GM12878 (cell line): ENCODE data around the gene ZNF799. TPM values are rescaled to one million over a fixed set of nuclear protein-coding genes. Genes with fewer than 3 reads are reported as not detected.

ENCODE experiments used
- BRCA1 ChIP-seq: IDR thresholded peaks from 2 replicates; pipeline ENCODE4 v1.6.1; 2011; ENCODE audit warnings: low read depth, low read length, improper control_type of control experiment
- CREM ChIP-seq: IDR thresholded peaks from 2 replicates; pipeline ENCODE4 v1.6.1; 2014; ENCODE audit warnings: antibody characterized with exemption, low read depth
- ETV6 ChIP-seq, 2 experiments: fragments of 450-650 bp in 1 of 2; IDR thresholded peaks in 1 of 2; conservative IDR thresholded peaks in 1 of 2; 2 replicates each; pipeline ENCODE4 v1.6.1; 2014; ENCODE audit warnings: antibody characterized with exemption in 1 of 2, borderline replicate concordance in 1 of 2, low read depth in 1 of 2, mild to moderate bottlenecking in 1 of 2, moderate library complexity in 1 of 2
- HCFC1 ChIP-seq: fragments of 150-350 bp; IDR thresholded peaks from 2 replicates; pipeline ENCODE4 v1.6.1; 2014; ENCODE audit warnings: low read length
- JUNB ChIP-seq: IDR thresholded peaks from 2 replicates; pipeline ENCODE4 v1.6.1; 2016; ENCODE audit warnings: antibody characterized with exemption, mild to moderate bottlenecking
- KAT2A ChIP-seq: conservative IDR thresholded peaks from 2 replicates; pipeline ENCODE4 v1.6.1; 2011; ENCODE audit warnings: low read depth, low read length; ENCODE audit not compliant: control insufficient read depth
- MYC ChIP-seq: IDR thresholded peaks from 2 replicates; pipeline ENCODE4 v1.6.1; 2011; ENCODE audit warnings: mild to moderate bottlenecking, low read length, moderate library complexity, inconsistent platforms; ENCODE audit not compliant: insufficient read depth, insufficient replicate concordance, insufficient read length, severe bottlenecking
- RB1 ChIP-seq: fragments of 450-650 bp; formaldehyde crosslinking; IDR thresholded peaks from 2 replicates; pipeline ENCODE4 v1.6.1; 2017; ENCODE audit warnings: mild to moderate bottlenecking, borderline replicate concordance
- SIN3A ChIP-seq: IDR thresholded peaks from 2 replicates; pipeline ENCODE4 v1.6.1; 2012; ENCODE audit warnings: low read depth, low read length, improper control_type of control experiment
- SREBF1 ChIP-seq: IDR thresholded peaks from 2 replicates; pipeline ENCODE4 v1.6.1; 2012; ENCODE audit warnings: mild to moderate bottlenecking, low read length
- TBL1XR1 ChIP-seq: IDR thresholded peaks from 2 replicates; pipeline ENCODE4 v1.6.1; 2012; ENCODE audit warnings: low read depth, low read length, improper control_type of control experiment
- ZBED1 ChIP-seq: IDR thresholded peaks from 2 replicates; pipeline ENCODE4 v1.6.1; 2016; ENCODE audit warnings: borderline replicate concordance
- polyA plus RNA-seq, 11 experiments: library from polyadenylated mRNA; depleted of rRNA in 4 of 11; unstranded in 6 of 11; stranded (reverse) in 5 of 11; fragments of >200 nt; fragmentation: Nextera tagmentation in 4 of 11; fragmentation: Illumina TruSeq in 1 of 11; extraction: Ambion mirVana in 4 of 11; extraction: Trizol in 1 of 11; gene quantifications; 1 replicate in 1 of 11; 2 replicates in 10 of 11; pipeline versions ENCODE4 v1.2.1 to v1.2.3, GENCODE V29; 2011 to 2016; ENCODE audit warnings: inconsistent platforms in 2 of 11, missing spikeins in 2 of 11, low read depth in 1 of 11
- total RNA-seq, 4 experiments: library from RNA; depleted of rRNA in 3 of 4; stranded (reverse); fragments of >200 nt in 3 of 4; fragmentation: Illumina TruSeq in 1 of 4; extraction: Trizol in 1 of 4; gene quantifications; 2 replicates each; pipeline versions ENCODE4 v1.2.1 to v1.2.3, GENCODE V29; 2013 to 2021
- TF ChIP-seq, protein P1 (sequence below): IDR thresholded peaks from 2 replicates; pipeline ENCODE4 v1.6.1; 2011; ENCODE audit warnings: mild to moderate bottlenecking, low read depth, low read length, moderate library complexity; ENCODE audit not compliant: insufficient replicate concordance
- TF ChIP-seq, protein P2 (sequence below): fragments of 450-650 bp; IDR thresholded peaks from 2 replicates; pipeline ENCODE4 v1.6.1; 2016; ENCODE audit warnings: mild to moderate bottlenecking
- TF ChIP-seq, protein P3 (sequence below): fragments of 450-650 bp; IDR thresholded peaks from 2 replicates; pipeline ENCODE4 v1.6.1; 2017; ENCODE audit warnings: mild to moderate bottlenecking, low read depth, inconsistent platforms; ENCODE audit not compliant: poor library complexity, severe bottlenecking
- TF ChIP-seq, protein P4 (sequence below): IDR thresholded peaks from 2 replicates; pipeline ENCODE4 v1.6.1; 2012; ENCODE audit warnings: improper control_type of control experiment, low read depth, low read length; ENCODE audit not compliant: insufficient replicate concordance
- TF ChIP-seq, protein P5 (sequence below): IDR thresholded peaks from 2 replicates; pipeline ENCODE4 v1.6.1; 2012; ENCODE audit warnings: low read depth, low read length, improper control_type of control experiment

The ZNF799 gene
- total and polyA plus RNA-seq, 10 of the 15 experiments (the other 5 are each of a cell fraction or from before 2014, with no cell fraction given) = 1.5 to 9.2 (median 3.1) TPM

DNA sequence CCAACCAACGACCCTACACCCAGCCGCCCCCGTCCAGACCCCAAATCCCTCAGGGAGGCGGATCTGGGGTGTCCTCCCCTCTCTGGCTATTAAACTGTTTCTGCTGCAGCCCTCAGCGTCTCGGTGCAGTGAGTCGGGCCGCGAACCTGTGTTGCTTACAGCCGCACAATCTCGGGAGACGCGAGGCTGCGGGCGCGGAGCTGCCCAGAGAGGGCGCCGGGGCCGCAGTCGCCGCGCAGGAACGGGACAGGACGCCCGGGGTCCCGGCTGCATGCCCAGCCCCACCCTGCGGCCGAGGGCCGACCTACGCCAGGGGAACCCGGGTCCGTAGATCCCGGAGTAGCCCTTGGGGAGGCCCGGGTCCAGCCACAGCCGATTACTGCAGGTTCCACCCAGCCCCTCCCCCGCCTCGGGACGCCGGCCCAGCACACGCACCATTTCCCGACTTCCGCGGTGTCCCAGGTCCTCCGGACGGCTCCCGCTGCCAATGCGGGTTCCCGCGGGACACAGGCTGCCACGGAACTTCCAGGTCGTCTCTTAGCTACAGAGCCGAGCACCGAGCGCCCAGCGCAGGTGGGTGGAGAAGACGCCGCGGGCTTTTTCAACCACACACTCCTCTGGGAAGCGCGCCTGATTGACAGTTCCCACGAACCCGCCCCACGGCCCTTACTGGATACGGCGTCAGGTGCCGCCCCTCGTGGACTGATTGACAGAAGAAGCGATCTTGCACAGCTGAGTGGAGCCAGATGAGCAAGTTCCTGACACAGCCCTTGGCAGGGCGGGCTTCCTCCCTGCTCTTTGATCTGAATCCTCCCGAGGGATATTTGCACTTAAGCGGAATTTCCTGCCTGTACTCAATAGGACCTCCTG is at the start of gene ZNF799 (continued):
- TF ChIP-seq, protein P1, sequence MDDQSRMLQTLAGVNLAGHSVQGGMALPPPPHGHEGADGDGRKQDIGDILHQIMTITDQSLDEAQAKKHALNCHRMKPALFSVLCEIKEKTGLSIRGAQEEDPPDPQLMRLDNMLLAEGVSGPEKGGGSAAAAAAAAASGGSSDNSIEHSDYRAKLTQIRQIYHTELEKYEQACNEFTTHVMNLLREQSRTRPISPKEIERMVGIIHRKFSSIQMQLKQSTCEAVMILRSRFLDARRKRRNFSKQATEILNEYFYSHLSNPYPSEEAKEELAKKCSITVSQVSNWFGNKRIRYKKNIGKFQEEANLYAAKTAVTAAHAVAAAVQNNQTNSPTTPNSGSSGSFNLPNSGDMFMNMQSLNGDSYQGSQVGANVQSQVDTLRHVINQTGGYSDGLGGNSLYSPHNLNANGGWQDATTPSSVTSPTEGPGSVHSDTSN = peak; percentile 95
- 0 out of 2 replicates have a peak, but pooled peaks have one; percentile 15 for TF ChIP-seq HCFC1
- TF ChIP-seq, protein P2, sequence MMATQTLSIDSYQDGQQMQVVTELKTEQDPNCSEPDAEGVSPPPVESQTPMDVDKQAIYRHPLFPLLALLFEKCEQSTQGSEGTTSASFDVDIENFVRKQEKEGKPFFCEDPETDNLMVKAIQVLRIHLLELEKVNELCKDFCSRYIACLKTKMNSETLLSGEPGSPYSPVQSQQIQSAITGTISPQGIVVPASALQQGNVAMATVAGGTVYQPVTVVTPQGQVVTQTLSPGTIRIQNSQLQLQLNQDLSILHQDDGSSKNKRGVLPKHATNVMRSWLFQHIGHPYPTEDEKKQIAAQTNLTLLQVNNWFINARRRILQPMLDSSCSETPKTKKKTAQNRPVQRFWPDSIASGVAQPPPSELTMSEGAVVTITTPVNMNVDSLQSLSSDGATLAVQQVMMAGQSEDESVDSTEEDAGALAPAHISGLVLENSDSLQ = peak; percentile 98
- no peak for TF ChIP-seq KAT2A
- 0 out of 2 replicates have a peak, but pooled peaks have one; percentile 42 for TF ChIP-seq CREM
- TF ChIP-seq JUNB = no peak
- no peak for TF ChIP-seq TBL1XR1
- 0 out of 2 replicates have a peak, but pooled peaks have one; percentile 72 for TF ChIP-seq RB1
- 0 out of 4 replicates have a peak, but pooled peaks of 1 of the 2 experiments have one; percentile 12 for TF ChIP-seq ETV6 (conservative IDR thresholded peaks at IDR 0.05 in 1 of 2, IDR thresholded peaks at IDR 0.05 in 1 of 2; ENCODE audit: borderline replicate concordance in 1 of 2, low read depth in 1 of 2)
- TF ChIP-seq MYC = no peak
- no peak for TF ChIP-seq ZBED1
- TF ChIP-seq, protein P3, sequence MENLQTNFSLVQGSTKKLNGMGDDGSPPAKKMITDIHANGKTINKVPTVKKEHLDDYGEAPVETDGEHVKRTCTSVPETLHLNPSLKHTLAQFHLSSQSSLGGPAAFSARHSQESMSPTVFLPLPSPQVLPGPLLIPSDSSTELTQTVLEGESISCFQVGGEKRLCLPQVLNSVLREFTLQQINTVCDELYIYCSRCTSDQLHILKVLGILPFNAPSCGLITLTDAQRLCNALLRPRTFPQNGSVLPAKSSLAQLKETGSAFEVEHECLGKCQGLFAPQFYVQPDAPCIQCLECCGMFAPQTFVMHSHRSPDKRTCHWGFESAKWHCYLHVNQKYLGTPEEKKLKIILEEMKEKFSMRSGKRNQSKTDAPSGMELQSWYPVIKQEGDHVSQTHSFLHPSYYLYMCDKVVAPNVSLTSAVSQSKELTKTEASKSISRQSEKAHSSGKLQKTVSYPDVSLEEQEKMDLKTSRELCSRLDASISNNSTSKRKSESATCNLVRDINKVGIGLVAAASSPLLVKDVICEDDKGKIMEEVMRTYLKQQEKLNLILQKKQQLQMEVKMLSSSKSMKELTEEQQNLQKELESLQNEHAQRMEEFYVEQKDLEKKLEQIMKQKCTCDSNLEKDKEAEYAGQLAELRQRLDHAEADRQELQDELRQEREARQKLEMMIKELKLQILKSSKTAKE = no peak
- TF ChIP-seq, protein P4, sequence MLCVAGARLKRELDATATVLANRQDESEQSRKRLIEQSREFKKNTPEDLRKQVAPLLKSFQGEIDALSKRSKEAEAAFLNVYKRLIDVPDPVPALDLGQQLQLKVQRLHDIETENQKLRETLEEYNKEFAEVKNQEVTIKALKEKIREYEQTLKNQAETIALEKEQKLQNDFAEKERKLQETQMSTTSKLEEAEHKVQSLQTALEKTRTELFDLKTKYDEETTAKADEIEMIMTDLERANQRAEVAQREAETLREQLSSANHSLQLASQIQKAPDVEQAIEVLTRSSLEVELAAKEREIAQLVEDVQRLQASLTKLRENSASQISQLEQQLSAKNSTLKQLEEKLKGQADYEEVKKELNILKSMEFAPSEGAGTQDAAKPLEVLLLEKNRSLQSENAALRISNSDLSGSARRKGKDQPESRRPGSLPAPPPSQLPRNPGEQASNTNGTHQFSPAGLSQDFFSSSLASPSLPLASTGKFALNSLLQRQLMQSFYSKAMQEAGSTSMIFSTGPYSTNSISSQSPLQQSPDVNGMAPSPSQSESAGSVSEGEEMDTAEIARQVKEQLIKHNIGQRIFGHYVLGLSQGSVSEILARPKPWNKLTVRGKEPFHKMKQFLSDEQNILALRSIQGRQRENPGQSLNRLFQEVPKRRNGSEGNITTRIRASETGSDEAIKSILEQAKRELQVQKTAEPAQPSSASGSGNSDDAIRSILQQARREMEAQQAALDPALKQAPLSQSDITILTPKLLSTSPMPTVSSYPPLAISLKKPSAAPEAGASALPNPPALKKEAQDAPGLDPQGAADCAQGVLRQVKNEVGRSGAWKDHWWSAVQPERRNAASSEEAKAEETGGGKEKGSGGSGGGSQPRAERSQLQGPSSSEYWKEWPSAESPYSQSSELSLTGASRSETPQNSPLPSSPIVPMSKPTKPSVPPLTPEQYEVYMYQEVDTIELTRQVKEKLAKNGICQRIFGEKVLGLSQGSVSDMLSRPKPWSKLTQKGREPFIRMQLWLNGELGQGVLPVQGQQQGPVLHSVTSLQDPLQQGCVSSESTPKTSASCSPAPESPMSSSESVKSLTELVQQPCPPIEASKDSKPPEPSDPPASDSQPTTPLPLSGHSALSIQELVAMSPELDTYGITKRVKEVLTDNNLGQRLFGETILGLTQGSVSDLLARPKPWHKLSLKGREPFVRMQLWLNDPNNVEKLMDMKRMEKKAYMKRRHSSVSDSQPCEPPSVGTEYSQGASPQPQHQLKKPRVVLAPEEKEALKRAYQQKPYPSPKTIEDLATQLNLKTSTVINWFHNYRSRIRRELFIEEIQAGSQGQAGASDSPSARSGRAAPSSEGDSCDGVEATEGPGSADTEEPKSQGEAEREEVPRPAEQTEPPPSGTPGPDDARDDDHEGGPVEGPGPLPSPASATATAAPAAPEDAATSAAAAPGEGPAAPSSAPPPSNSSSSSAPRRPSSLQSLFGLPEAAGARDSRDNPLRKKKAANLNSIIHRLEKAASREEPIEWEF = no peak
- TF ChIP-seq SREBF1 = no peak
- no peak for TF ChIP-seq BRCA1
- peak; percentile 40; the same call in 1 of the 2 replicates for TF ChIP-seq SIN3A
- TF ChIP-seq, protein P5, sequence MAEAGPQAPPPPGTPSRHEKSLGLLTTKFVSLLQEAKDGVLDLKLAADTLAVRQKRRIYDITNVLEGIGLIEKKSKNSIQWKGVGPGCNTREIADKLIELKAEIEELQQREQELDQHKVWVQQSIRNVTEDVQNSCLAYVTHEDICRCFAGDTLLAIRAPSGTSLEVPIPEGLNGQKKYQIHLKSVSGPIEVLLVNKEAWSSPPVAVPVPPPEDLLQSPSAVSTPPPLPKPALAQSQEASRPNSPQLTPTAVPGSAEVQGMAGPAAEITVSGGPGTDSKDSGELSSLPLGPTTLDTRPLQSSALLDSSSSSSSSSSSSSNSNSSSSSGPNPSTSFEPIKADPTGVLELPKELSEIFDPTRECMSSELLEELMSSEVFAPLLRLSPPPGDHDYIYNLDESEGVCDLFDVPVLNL = peak; percentile 60; the same call in 1 of the 2 replicates
